Testis (tissue), 2 donors: Measurements from ENCODE around the gene PDCL3.

Experiments used
- POLR2A ChIP-seq: fragments of 450-650 bp; IDR thresholded peaks from one replicate; pipeline ENCODE4 v1.6.1; 2017; ENCODE audit warnings: antibody characterized with exemption, mild to moderate bottlenecking, moderate library complexity
- TF ChIP-seq, protein P1 (sequence below), 3 experiments: fragments of 450-650 bp in 2 of 3; fragments of 200-600 bp in 1 of 3; sonication (generic) in 1 of 3; IDR thresholded peaks; one replicate each; pipeline ENCODE4 v1.5.1; 2016 to 2019; ENCODE audit warnings: antibody characterized with exemption in 3 of 3, mild to moderate bottlenecking in 2 of 3, moderate library complexity in 1 of 3

DNA sequence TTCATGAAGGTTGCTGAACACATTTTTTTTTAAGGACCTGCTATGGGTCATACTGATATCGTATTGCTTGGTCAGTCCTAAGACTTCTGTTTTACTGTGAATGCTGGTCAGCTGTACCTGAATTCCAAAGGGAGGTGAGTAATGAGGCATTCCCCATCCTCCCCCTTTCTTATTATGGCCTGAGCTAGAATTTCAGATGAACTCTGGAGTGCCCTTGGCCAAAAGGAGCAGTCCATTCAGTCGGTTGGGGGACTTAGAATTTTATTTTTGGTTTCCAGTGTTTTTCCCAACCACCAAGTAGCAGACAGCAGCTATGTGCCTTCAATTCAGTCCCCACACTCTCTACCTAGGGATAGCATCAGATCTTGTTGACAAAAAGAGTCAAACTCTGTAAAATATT is 26.9 kb upstream of the PDCL3 start:
- TF ChIP-seq, protein P1, sequence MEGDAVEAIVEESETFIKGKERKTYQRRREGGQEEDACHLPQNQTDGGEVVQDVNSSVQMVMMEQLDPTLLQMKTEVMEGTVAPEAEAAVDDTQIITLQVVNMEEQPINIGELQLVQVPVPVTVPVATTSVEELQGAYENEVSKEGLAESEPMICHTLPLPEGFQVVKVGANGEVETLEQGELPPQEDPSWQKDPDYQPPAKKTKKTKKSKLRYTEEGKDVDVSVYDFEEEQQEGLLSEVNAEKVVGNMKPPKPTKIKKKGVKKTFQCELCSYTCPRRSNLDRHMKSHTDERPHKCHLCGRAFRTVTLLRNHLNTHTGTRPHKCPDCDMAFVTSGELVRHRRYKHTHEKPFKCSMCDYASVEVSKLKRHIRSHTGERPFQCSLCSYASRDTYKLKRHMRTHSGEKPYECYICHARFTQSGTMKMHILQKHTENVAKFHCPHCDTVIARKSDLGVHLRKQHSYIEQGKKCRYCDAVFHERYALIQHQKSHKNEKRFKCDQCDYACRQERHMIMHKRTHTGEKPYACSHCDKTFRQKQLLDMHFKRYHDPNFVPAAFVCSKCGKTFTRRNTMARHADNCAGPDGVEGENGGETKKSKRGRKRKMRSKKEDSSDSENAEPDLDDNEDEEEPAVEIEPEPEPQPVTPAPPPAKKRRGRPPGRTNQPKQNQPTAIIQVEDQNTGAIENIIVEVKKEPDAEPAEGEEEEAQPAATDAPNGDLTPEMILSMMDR (IDR thresholded peaks at IDR 0.05), result no peak
- TF ChIP-seq POLR2A, result no peak
